GM21390 (cell line): ENCODE measurements around the gene CFAP251.

Source experiments
- ATAC-seq: cut with Tn5 transposase; IDR thresholded peaks from one replicate; pipeline ENCODE4 v1.9.1; 2021; ENCODE audit not compliant: unreplicated experiment

The CFAP251 gene

GRCh38 chr12:122001466-122002209, 83.2 kb downstream of the CFAP251 start:
- no peak for ATAC-seq

DNA sequence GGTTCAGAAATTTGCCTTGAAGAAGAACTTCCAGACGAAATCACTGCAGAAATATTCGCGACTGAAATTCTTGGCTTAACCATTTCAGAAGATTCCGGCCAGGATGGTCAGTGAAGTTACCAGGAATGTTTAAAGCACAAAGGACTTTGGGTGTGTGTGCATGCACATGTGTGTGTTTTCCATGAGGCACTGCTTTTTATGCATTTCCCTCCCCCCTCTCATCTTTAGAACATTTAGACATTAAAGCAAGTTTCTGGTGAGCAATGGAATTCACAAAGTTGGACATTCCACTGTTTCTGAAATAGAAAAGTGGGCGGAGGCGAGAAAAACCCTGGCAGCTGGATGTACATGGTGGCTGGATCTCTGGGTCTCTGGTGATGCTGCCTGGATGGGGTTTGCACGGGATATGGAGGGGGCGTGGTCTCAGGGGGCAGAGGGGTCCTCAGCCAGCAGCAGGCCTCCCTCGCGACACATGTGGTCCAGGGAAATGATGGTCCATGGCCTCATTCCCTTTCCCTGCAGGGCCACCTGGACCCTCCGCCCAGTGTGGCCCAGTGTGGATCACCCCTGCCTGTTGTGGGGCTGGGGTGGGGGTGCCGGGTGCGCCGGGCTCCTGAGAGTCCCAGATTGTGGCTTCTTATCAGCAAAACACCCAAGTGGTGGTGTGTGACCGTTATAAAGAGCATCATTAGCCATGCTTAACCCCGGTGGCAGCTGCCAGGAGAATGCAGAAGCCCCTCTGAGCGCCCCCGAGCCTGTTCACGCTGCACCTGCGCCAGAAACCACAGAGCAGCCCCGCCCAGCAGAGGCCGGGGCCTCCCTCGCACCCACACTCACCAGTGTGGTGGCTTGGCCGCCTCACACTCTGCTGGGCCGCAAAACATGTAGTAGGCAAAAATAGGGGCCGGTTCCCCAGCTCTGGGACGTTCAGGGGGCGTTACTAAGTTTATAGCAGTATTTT, 85.5 kb downstream of the CFAP251 start:
- ATAC-seq: no peak

DNA sequence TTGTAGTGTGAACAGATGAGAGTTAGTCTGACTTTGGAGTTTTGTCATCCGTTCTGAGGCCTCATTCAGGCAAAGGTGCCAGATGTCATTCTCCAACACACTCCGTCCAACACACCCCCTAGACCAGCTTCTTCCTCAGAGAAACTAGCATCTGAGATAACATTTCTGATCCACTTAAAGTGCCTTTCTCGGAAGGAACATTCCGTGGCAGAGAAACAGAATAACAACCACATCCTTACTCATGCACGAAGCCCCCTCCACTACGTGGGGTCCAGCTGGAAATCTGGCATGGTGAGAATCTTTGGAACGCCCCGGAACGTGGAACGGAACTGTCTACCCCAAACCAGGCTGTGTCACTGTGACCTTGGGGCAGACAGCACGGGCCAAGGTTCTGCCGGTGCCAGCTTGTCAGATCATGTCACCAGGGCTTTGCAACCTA, 86.3 kb downstream of the CFAP251 start:
- ATAC-seq: no peak

DNA sequence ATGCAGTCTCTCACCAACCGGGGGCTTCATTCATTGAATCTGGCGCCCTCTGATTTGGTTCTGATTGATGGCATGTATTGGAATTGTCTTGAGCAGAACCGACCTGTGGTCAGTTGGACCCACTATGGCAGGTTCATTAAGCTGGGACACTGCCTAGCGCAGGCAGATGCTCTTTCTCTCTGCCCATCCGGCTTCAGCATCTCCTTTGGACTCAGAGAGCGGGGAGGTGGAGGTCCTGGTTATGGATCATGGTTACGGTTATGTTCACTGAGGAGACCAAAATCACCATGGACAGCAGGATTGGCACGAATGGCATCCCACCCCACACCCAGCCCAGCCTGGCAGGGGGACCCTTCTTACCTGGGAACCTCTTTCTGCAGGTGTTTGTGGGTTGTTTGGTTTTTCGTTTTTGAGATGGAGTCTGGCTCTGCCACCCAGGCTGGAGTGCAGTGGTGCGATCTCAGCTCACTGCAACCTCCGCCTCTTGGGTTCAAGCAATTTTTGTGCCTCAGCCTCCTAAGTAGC, 86.9 kb downstream of the CFAP251 start:
- ATAC-seq: no peak

DNA sequence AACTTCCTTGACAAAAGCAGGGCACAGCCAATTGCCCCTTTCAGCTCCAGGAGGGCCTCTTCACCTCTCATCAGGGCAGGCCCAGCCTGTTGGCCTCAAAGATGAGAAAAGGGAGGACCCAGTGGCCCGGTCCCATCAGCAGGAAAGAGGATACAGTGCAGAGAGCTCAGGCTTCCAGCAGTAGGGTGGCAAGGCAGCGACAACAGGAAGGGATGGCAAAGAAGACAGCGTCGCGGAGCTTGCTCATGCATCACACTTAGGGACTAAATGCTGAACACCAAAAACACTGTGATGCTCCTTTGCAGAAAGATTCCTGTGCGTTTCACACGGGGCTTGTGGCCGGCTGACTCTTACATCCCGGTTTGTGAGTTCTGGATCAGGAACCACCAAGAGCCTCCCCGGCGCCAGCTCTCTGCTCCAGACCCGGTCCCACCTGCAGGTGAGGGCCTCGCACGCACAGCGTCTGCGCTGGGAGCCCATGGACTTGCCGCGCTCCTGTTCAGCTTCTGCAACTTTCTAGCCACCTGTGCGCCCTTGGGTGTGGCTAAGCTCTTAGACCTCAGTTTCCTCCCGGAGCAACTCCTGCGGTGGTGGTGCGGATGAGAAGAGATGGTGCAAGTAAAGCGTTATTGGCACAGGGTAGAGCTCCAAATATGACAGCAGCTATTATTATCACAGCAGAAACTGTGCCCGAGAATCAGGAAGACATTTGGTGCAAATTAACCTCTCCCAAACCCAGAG, 88.0 kb downstream of the CFAP251 start:
- ATAC-seq: no peak

DNA sequence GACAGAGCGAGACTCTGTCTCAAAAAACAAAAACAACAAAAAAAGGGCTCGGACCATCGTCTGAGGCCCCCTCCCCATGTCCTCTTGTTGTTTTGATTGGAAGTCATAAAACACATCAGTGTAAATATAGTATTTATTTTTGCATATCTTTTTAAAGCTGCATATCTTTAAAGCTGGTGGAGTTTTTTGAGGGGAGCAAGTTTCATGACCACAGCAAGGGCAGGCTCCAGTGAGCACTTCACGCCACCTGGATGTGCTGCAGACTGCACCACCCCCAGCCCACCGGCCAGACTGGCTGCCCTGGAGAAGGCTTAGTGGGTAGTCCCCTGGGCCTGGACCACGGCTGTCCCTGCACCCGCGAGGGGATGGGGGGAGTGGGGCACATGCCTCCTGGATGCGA, 91.3 kb downstream of the CFAP251 start:
- no peak for ATAC-seq

DNA sequence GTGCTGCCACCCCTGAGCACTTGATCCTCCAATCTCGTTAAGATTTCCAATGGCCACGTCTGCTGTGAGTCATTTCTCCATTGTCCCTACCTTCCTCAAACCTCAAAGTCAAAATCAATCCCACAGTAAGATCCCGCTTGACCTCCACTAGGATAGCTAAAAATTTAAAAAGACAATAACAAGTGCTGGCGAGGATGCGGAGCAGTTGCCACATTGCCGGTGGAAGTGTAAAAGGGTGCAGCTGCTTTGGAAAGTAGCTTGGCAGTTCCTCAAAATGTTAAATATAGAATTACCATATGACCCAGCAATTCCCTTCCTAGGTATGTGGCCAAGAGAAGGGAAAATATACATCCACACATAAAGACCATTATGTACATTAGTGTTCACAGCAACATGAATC, 93.8 kb downstream of the CFAP251 start:
- ATAC-seq: no peak

GRCh38 chr12:122013136-122013535, 94.7 kb downstream of the CFAP251 start:
- no peak for ATAC-seq

DNA sequence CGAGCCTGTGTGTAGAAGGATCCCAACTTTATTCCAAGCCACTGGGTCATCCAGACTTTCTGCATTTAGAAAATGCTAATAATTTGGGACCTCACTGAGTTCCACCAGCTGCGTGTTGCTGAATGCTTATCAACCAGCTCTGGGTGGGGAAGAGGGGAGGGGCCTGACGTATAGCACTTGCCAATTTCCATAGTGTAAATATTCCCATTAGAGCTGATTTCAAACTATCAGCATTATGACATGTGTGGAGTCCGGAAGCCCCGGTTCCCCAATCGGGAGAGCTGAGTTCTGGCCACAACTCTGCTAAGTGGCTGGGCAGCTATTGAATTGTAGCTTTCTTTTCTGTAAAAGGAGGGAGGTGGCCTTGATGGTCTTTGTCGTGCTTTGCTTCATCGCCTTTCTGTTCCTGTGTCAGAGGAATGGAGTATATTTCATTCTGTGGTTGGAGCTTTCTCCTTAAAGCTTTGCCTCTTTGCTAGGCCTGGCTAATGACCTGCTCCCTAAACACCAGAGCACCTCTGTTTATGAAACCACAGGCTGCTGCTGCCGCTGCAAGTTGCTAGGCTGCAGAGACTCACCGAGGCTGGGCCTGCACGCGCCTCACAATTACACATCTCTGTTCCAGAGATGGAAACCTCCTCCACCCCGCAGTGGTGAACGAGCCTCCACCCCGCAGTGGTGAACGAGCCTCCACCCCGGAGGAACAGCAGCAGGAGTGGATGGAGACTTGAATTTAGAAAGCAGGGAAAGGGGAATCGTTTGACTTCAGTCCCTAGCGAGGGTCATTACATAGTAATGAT, 95.6 kb downstream of the CFAP251 start:
- ATAC-seq: no peak

DNA sequence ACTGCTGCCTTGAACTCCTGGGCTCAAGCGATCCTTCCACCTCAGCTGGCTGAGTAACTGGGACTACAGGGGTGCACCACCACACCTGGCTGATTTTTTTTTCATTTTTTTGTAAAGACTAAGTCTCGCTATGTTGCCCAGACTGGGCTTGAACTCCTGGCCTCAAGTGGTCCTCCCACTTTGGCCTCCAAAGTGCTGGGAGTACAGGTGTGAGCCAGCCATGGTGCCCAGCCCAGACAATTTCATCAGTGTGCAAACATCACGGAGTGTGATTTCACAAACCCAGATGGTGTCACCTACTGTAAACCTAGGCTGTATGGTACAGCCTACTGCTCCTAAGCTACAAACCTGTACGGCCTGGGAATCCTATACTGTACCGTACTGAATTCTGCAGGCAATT, 96.4 kb downstream of the CFAP251 start:
- no peak for ATAC-seq

DNA sequence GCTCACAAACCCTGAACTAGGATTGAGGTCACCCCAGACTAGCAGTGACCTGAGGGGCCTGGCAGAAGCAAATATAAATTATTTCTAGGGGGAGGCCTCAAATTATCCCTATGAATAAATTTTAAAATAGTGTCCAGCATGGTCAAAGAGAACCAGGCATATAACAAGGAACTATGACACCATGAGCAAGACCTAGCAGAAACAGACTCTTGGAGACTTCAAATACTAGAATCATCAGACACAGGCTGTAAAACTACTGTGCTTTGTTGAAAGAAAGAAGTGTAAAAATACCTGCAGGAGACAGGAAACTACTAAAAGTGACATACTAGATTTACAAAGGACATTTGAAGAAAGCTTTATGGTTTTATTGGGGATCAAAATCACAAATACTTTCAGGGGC, 100.1 kb downstream of the CFAP251 start:
- no peak for ATAC-seq

DNA sequence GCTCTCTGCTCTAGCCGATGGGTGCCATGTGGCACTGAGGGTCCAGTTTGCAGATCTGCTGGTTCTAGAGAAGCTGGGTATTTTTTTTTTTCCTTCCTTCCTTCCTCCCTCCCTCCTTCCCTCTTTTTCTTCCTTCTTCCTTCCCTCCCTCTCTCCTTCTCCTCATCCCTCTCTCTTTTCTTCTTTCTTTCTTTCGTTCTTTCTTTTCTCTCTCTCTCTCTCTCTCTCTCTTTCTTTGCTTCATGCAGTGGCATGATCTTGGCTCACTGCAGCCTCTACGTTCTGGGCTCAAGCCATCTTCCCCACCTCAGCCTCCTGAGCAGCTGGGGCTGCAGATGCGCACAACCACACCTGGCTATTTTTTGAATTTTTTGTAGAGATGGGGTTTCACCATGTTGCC, 100.5 kb downstream of the CFAP251 start:
- ATAC-seq: no peak

DNA sequence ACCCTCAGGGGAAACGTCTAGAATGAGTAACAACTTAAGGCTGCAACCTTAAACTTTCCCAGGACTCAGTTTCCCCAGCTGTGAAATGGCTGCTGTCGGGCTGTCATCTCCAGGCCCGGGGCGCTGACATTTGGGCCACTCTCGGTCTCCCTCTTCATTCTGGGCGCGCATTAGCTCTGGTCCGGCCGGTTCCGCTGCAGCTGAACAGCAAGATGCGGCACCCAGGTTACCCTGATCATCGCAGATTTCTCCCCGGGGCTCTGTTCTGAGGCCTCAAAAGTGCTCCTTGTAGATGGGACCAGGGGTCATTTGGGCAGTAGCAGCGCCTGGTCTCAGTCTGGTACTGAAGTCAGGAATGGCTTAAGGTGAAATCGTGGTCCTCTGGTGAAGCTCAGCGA, 102.4 kb downstream of the CFAP251 start:
- no peak for ATAC-seq

DNA sequence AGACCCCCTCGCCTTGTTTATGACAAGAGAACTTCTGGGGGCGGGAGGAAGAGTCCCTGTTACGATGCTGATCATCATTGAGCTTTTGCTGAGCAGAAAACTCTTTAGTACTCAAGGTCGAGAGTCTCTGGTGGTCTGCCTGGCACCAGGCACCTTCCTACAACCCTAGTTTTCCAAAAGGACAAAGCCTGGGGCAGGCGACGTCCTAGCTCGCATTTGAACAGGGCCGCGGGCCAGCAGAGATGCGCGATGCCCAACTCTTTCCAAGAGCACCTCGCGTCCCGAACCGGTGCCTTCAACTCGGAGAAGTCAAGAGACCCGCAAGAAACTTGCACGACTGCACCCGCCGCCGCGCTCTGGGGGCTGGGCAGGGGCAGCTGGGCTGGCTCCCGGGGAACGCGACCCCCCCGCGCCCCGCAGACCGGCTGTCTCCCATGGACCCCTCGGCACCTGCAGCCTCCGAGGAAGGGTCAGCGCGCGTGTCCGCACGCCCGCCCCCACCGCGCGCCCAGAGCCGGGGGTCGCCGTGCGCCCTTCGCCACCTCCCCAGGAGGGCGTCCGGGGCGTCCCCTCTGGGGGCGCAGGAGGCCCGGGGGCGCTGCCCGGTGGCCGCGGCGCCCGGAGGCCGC, 102.9 kb downstream of the CFAP251 start:
- no peak for ATAC-seq

DNA sequence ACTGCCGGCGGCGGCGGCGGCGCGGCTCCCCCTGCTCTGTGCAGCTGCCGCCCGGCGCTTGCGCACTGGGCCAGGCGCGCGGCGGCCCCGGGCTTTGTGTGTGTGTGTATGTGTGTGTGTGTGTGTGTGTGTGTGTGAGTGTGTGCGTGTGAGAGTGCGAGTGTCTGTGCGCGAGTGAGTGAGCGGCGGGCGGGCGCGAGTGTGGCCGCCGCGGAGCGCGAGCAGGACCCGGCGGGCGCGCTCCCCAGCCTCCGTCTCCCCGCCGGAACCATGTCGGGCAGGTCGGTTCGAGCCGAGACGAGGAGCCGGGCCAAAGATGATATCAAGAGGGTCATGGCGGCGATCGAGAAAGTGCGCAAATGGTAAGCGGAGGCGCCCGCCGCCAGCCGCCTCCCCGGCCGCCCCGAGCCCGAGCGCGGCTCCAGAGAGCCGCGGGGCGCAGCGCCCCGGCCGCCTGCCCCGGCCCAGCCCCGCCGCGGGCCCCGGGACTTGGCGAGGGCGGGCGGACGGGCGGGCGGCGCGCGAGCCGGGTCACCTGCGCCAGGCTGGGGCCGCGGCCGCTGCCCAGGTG, 103.5 kb downstream of the CFAP251 start, which contains the start of gene BCL7A:
TSS of gene BCL7A (plus strand) at position 63 of the 571 bp plus-strand sequence. CDS start at position 271, 208 bp downstream.
- ATAC-seq: no peak

DNA sequence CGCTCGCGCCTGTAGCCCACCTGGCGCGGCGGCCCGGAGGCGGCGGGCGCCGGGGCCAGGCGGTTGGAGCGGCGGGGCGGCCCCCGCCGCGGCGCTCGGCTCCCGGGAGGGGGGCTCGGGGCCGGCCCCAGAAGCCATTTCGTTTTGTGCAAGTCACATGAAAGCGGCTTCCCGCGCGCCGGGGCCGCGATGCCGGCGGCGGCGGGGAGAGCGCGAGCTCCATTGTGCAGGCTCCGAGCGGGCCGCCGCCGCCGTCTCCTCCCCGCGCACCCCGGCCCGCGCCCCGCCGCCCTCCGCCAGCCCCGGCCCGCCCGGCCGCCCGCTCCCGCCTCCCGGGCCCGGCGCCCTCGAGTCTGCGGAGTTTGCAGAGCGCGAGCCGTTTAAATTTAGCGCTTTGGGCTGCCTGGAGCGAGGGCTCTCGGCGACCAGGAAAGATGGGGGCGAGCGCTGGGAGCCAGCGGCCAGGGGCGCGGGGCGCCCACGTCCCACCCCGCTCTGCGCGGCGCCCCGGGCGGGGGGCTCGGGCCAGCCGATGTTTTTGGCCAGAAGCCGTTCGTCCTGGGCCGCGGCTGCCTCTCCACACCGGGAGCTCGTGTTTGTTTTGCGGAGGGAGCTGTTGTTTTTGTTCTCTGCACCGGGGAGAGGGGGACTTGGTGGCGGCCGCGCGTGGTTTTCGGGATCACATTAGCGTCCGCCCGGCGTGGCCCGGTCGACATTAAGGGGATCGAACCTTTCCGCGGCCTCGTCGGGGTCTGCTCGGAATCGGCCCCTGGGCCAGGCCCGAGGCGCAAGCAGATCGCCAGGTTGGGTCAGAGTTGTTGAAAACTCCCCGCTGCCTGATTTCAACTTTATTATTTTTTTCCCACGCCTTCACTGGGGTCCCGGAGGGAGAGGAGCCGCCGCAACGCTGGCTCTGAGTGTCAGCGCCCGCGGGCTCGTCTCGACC, 104.3 kb downstream of the CFAP251 start:
- no peak for ATAC-seq

GRCh38 chr12:122023339-122024131, 105.1 kb downstream of the CFAP251 start:
- ATAC-seq: no peak
